ENCODE data around the gene MGA.

Gene MGA

GRCh38 chr15:41648770-41649169 is 11.4 kb upstream of the MGA start:
- H3K27ac ChIP-seq: no peak overlapping the region
- TF ChIP-seq ZFX (IDR thresholded peaks at IDR 0.05): no peak
- no peak for TF ChIP-seq CTCF (conservative IDR thresholded peaks at IDR 0.05)

- TF ChIP-seq CTCF (conservative IDR thresholded peaks at IDR 0.05) (no peak), ZFX (IDR thresholded peaks at IDR 0.05) (no peak)
Observed at GRCh38 chr15:41650806-41651205, 9.4 kb upstream of the MGA start.

GRCh38 chr15:41651373-41651772 is 8.8 kb upstream of the MGA start:
- TF ChIP-seq CTCF (conservative IDR thresholded peaks at IDR 0.05) (no peak), ZFX (IDR thresholded peaks at IDR 0.05) (no peak)
- no peak overlapping the region for H3K27ac ChIP-seq

More at GRCh38 chr15:41650806-41651205, 9.4 kb upstream of the MGA start:
- H3K27ac ChIP-seq: no peak overlapping the region

- TF ChIP-seq CTCF (conservative IDR thresholded peaks at IDR 0.05) (no peak), ZFX (IDR thresholded peaks at IDR 0.05) (no peak)
- no peak overlapping the region for H3K27ac ChIP-seq
Observed at GRCh38 chr15:41653760-41654159, 6.4 kb upstream of the MGA start.

GRCh38 chr15:41655716-41656115 is 4.5 kb upstream of the MGA start:
- TF ChIP-seq CTCF (conservative IDR thresholded peaks at IDR 0.05) (no peak), ZFX (IDR thresholded peaks at IDR 0.05) (no peak)
- H3K27ac ChIP-seq: no peak overlapping the region

- TF ChIP-seq ZFX (IDR thresholded peaks at IDR 0.05) (no peak), CTCF (conservative IDR thresholded peaks at IDR 0.05) (no peak)
- H3K27ac ChIP-seq: no peak overlapping the region
Observed at GRCh38 chr15:41656188-41656587, 4.0 kb upstream of the MGA start.

- no peak overlapping the region for H3K27ac ChIP-seq
- TF ChIP-seq ZFX (IDR thresholded peaks at IDR 0.05) (no peak), CTCF (conservative IDR thresholded peaks at IDR 0.05) (no peak)
Observed at GRCh38 chr15:41658689-41659088, 1.5 kb upstream of the MGA start.

Measured in C4-2B (cell line).